Measurements from ENCODE around the gene SART3.

The SART3 gene

GRCh38 chr12:108568338-108569154 is 7.6 kb upstream of the SART3 start:
- Mint-ChIP-seq H3K36me3 (peaks cover 25 to 46% of the 10 kb centered on the region in 2 donors), H3K9me3 (no peaks in the 10 kb centered on the region), H3K4me1 (peaks cover 61 to 87% of the 10 kb centered on the region in 2 donors), H3K4me3 (peak overlapping the region; percentile 75 to 80), H3K27me3 (no peaks in the 10 kb centered on the region), H3K27ac (peak overlapping the region; percentile 98)
- DNase-seq (peak; percentile 75), ATAC-seq (replicated peaks) (peak; percentile 88 to 93)

- H3K4me3 Mint-ChIP-seq, result peak overlapping the region; percentile 75 to 80
- peaks cover 25 to 46% of the 10 kb centered on the region in 2 donors for H3K36me3 Mint-ChIP-seq
- peak overlapping the region; percentile 98 for H3K27ac Mint-ChIP-seq
- H3K4me1 Mint-ChIP-seq, result peaks cover 57 to 85% of the 10 kb centered on the region in 2 donors
- no peak for DNase-seq
- H3K27me3 Mint-ChIP-seq, result no peaks in the 10 kb centered on the region
- ATAC-seq (replicated peaks), result peak; percentile 27 to 32
- H3K9me3 Mint-ChIP-seq, result no peaks in the 10 kb centered on the region
These were observed 6.7 kb upstream of the SART3 start for GRCh38 chr12:108567406-108568337.

GRCh38 chr12:108566452-108566851 is 5.5 kb upstream of the SART3 start:
- Mint-ChIP-seq H3K4me3 (no peak overlapping the region), H3K27me3 (no peaks in the 10 kb centered on the region), H3K4me1 (peaks cover 49 to 78% of the 10 kb centered on the region in 2 donors), H3K9me3 (no peaks in the 10 kb centered on the region), H3K27ac (peak overlapping the region; percentile 82), H3K36me3 (peaks cover 25 to 46% of the 10 kb centered on the region in 2 donors)
- no peak for DNase-seq
- no peak for ATAC-seq (replicated peaks)

- peaks cover 46 to 74% of the 10 kb centered on the region in 2 donors for H3K4me1 Mint-ChIP-seq
- H3K36me3 Mint-ChIP-seq, result peaks cover 25 to 46% of the 10 kb centered on the region in 2 donors
- H3K9me3 Mint-ChIP-seq, result no peaks in the 10 kb centered on the region
- no peaks in the 10 kb centered on the region for H3K27me3 Mint-ChIP-seq
- peak overlapping the region in 1 of 2 donors; percentile 16 for H3K4me3 Mint-ChIP-seq
- peak; percentile 73 for DNase-seq
- H3K27ac Mint-ChIP-seq, result peak overlapping the region; percentile 82
- peak; percentile 13 to 20 for ATAC-seq (replicated peaks)
These were observed 5.0 kb upstream of the SART3 start for GRCh38 chr12:108565976-108566375.

- Mint-ChIP-seq H3K4me1 (peaks cover 38 to 67% of the 10 kb centered on the region in 2 donors), H3K4me3 (no peak overlapping the region), H3K27me3 (no peaks in the 10 kb centered on the region), H3K27ac (no peak overlapping the region), H3K36me3 (peaks cover 23 to 43% of the 10 kb centered on the region in 2 donors), H3K9me3 (no peaks in the 10 kb centered on the region)
- ATAC-seq (replicated peaks) (no peak), DNase-seq (no peak)
These were observed 4.2 kb upstream of the SART3 start for GRCh38 chr12:108565146-108565545.

GRCh38 chr12:108564724-108565123 is 3.8 kb upstream of the SART3 start:
- Mint-ChIP-seq H3K27ac (no peak overlapping the region), H3K36me3 (peaks cover 23 to 45% of the 10 kb centered on the region in 2 donors), H3K9me3 (no peaks in the 10 kb centered on the region), H3K4me1 (peaks cover 42 to 67% of the 10 kb centered on the region in 2 donors), H3K4me3 (no peak overlapping the region), H3K27me3 (no peaks in the 10 kb centered on the region)
- no peak for ATAC-seq (replicated peaks)
- no peak for DNase-seq

- H3K27me3 Mint-ChIP-seq, result no peaks in the 10 kb centered on the region
- DNase-seq (no peak), ATAC-seq (replicated peaks) (no peak)
- H3K36me3 Mint-ChIP-seq, result peaks cover 18 to 40% of the 10 kb centered on the region in 2 donors
- H3K4me3 Mint-ChIP-seq, result peak overlapping the region; percentile 99 to 100
- H3K9me3 Mint-ChIP-seq, result no peaks in the 10 kb centered on the region
- peak overlapping the region; percentile 99 for H3K27ac Mint-ChIP-seq
- peaks cover 45 to 65% of the 10 kb centered on the region in 2 donors for H3K4me1 Mint-ChIP-seq
These were observed 2.8 kb upstream of the SART3 start for GRCh38 chr12:108563804-108564151.

GRCh38 chr12:108563136-108563803 is 2.3 kb upstream of the SART3 start:
- peaks cover 16 to 37% of the 10 kb centered on the region in 2 donors for H3K36me3 Mint-ChIP-seq

GRCh38 chr12:108562348-108563135 is 1.6 kb upstream of the SART3 start, which contains the start of gene ISCU:
ISCU (plus strand) TSS chr12:108562596; CDS start chr12:108562623, 27 bp downstream.
- Mint-ChIP-seq H3K27me3 (no peaks in the 10 kb centered on the region), H3K9me3 (no peaks in the 10 kb centered on the region), H3K4me1 (peaks cover 41 to 64% of the 10 kb centered on the region in 2 donors), H3K27ac (peak within 1 kb of the TSS; percentile 99), H3K36me3 (peaks cover 17 to 39% of the 10 kb centered on the region in 2 donors), H3K4me3 (peak within 1 kb of the TSS; percentile 99 to 100)
- DNase-seq (peak; percentile 99), ATAC-seq (replicated peaks) (peak; percentile 66 to 74)

More at GRCh38 chr12:108563136-108563803, 2.3 kb upstream of the SART3 start:
- ATAC-seq (replicated peaks), result peak; percentile 63 to 65
- H3K9me3 Mint-ChIP-seq, result no peaks in the 10 kb centered on the region
- peak; percentile 83 for DNase-seq
- peak overlapping the region; percentile 99 to 100 for H3K4me3 Mint-ChIP-seq
- peaks cover 43 to 64% of the 10 kb centered on the region in 2 donors for H3K4me1 Mint-ChIP-seq
- H3K27ac Mint-ChIP-seq, result peak overlapping the region; percentile 99
- H3K27me3 Mint-ChIP-seq, result no peaks in the 10 kb centered on the region

- Mint-ChIP-seq H3K9me3 (no peaks in the 10 kb centered on the region), H3K36me3 (peaks cover 12 to 32% of the 10 kb centered on the region in 2 donors), H3K4me1 (peaks cover 39 to 64% of the 10 kb centered on the region in 2 donors), H3K27ac (peak overlapping the region; percentile 99), H3K27me3 (no peaks in the 10 kb centered on the region), H3K4me3 (peak overlapping the region; percentile 99 to 100)
- no peak for DNase-seq
- ATAC-seq (replicated peaks), result peak; percentile 1 to 4
These were observed 927 bp upstream of the SART3 start for GRCh38 chr12:108561852-108562347.

- no peaks in the 10 kb centered on the region for H3K27me3 Mint-ChIP-seq
- H3K27ac Mint-ChIP-seq, result peak overlapping the region; percentile 99
- DNase-seq (no peak), ATAC-seq (replicated peaks) (no peak)
- H3K9me3 Mint-ChIP-seq, result no peaks in the 10 kb centered on the region
- peak overlapping the region; percentile 99 to 100 for H3K4me3 Mint-ChIP-seq
- peaks cover 4 to 21% of the 10 kb centered on the region in 2 donors for H3K36me3 Mint-ChIP-seq
- H3K4me1 Mint-ChIP-seq, result peaks cover 30 to 63% of the 10 kb centered on the region in 2 donors
These were observed 652 bp downstream of the SART3 start for GRCh38 chr12:108560321-108560721.

- no peak for ATAC-seq (replicated peaks)
- Mint-ChIP-seq H3K4me3 (peak overlapping the region; percentile 99 to 100), H3K9me3 (no peaks in the 10 kb centered on the region), H3K27ac (peak overlapping the region; percentile 99), H3K4me1 (peaks cover 33 to 66% of the 10 kb centered on the region in 2 donors), H3K27me3 (no peaks in the 10 kb centered on the region), H3K36me3 (peaks cover 7 to 20% of the 10 kb centered on the region in 2 donors)
- no peak for DNase-seq
These were observed 1.2 kb downstream of the SART3 start for GRCh38 chr12:108559748-108560147.
